ENCODE measurements around the gene ARHGAP15.

ARHGAP15 gene

GRCh38 chr2:143493339-143493738 lies 364.1 kb downstream of the ARHGAP15 start:
- TF ChIP-seq CTCF (IDR thresholded peaks at IDR 0.05; ENCODE audit: insufficient read depth, low read depth, low read length, missing control alignments) = no peak
- no peak for DNase-seq (ENCODE audit: low read depth)
- no peak overlapping the region for H3K4me3 ChIP-seq (ENCODE audit: low read depth, low read length)

GRCh38 chr2:143497726-143498125 lies 368.5 kb downstream of the ARHGAP15 start:
- H3K4me3 ChIP-seq (ENCODE audit: low read depth, low read length) = no peak overlapping the region
- DNase-seq (ENCODE audit: low read depth) = no peak
- TF ChIP-seq CTCF (IDR thresholded peaks at IDR 0.05; ENCODE audit: insufficient read depth, low read depth, low read length, missing control alignments) = no peak

GRCh38 chr2:143498496-143498895 lies 369.3 kb downstream of the ARHGAP15 start:
- no peak for DNase-seq (ENCODE audit: low read depth)
- TF ChIP-seq CTCF (IDR thresholded peaks at IDR 0.05; ENCODE audit: insufficient read depth, low read depth, low read length, missing control alignments) = no peak
- H3K4me3 ChIP-seq (ENCODE audit: low read depth, low read length) = no peak overlapping the region

- no peak overlapping the region for H3K4me3 ChIP-seq (ENCODE audit: low read depth, low read length)
- no peak for TF ChIP-seq CTCF (IDR thresholded peaks at IDR 0.05; ENCODE audit: insufficient read depth, low read depth, low read length, missing control alignments)
- no peak for DNase-seq (ENCODE audit: low read depth)
Measured at GRCh38 chr2:143499061-143499460, 369.8 kb downstream of the ARHGAP15 start.

- TF ChIP-seq CTCF (IDR thresholded peaks at IDR 0.05; ENCODE audit: insufficient read depth, low read depth, low read length, missing control alignments) = no peak
- no peak for DNase-seq (ENCODE audit: low read depth)
- no peak overlapping the region for H3K4me3 ChIP-seq (ENCODE audit: low read depth, low read length)
Measured at GRCh38 chr2:143501106-143501676, 372.0 kb downstream of the ARHGAP15 start.

GRCh38 chr2:143503280-143503679 lies 374.1 kb downstream of the ARHGAP15 start:
- TF ChIP-seq CTCF (IDR thresholded peaks at IDR 0.05; ENCODE audit: insufficient read depth, low read depth, low read length, missing control alignments) = no peak

GRCh38 chr2:143504397-143504796 lies 375.2 kb downstream of the ARHGAP15 start:
- no peak for TF ChIP-seq CTCF (IDR thresholded peaks at IDR 0.05; ENCODE audit: insufficient read depth, low read depth, low read length, missing control alignments)
- H3K4me3 ChIP-seq (ENCODE audit: low read depth, low read length) = no peak overlapping the region
- DNase-seq (ENCODE audit: low read depth) = no peak

More at GRCh38 chr2:143503280-143503679, 374.1 kb downstream of the ARHGAP15 start:
- H3K4me3 ChIP-seq (ENCODE audit: low read depth, low read length) = no peak overlapping the region
- DNase-seq (ENCODE audit: low read depth) = no peak
